Endothelial cell of umbilical vein (primary cell): ENCODE measurements around the gene CALR3. TPM values are rescaled to one million over a fixed set of nuclear protein-coding genes. Genes with fewer than 3 reads are reported as not detected.

Experiments used
- BruUV-seq: library from RNA; stranded (reverse); fragments of 400-500 nt; replicated peaks from 2 replicates; lab custom pipeline; 2021; lab: Mats Ljungman, UMichigan
- CTCF ChIA-PET: fragments of 300-600, 350-600 bp; sonication (Branson Sonifier 250); formaldehyde crosslinking; loops from one replicate; lab custom pipeline; 2021; ENCODE audit warnings: antibody characterized with exemption, inconsistent platforms; lab: Charles Lee
- POLR2A ChIA-PET: fragments of 300-600, 350-600 bp; sonication (Branson Sonifier 250); formaldehyde crosslinking; loops from one replicate; lab custom pipeline; 2021; ENCODE audit warnings: antibody characterized with exemption, inconsistent platforms; lab: Charles Lee
- DNase-seq: peaks from one replicate; pipeline ENCODE4 v3.0.0-alpha.2; 2011; ENCODE audit warnings: low read depth, low spot score
- FAIRE-seq: peaks from 2 replicates; lab custom pipeline; 2011; peaks lifted over from hg19 to GRCh38; lab: Jason Lieb, UNC
- H2AFZ ChIP-seq: 2 replicates; pipeline ENCODE4 v1.6.0; 2012; ENCODE audit warnings: low read depth, low read length, control low read depth, inconsistent platforms
- H3K27ac ChIP-seq: 2 replicates; pipeline ENCODE4 v1.5.1; 2011; ENCODE audit warnings: low read depth, mild to moderate bottlenecking, control low read depth, low read length, moderate library complexity; ENCODE audit not compliant: insufficient read depth
- H3K27me3 ChIP-seq, 2 experiments: 2 replicates each; pipeline versions ENCODE4 v1.6.0 to v1.6.1; 2011; ENCODE audit warnings: low read length in 2 of 2, mixed read lengths in 1 of 2; ENCODE audit not compliant: control insufficient read depth in 2 of 2, insufficient read depth in 2 of 2
- H3K36me3 ChIP-seq, 2 experiments: 2 replicates in 1 of 2; 3 replicates in 1 of 2; pipeline ENCODE4 v1.5.1; 2011; ENCODE audit warnings: low read length in 2 of 2, mild to moderate bottlenecking in 1 of 2, moderate library complexity in 1 of 2; ENCODE audit not compliant: control insufficient read depth in 2 of 2, insufficient read depth in 2 of 2; ENCODE audit errors: extremely low read depth in 1 of 2
- H3K4me1 ChIP-seq: 3 replicates; pipeline ENCODE4 v1.5.1; 2011; ENCODE audit warnings: mild to moderate bottlenecking, low read length; ENCODE audit not compliant: control insufficient read depth, insufficient read depth; ENCODE audit errors: extremely low read depth
- H3K4me2 ChIP-seq: 2 replicates; pipeline ENCODE4 v1.6.1; 2011; ENCODE audit warnings: low read length, control low read depth, mixed read lengths; ENCODE audit not compliant: insufficient read depth
- H3K4me3 ChIP-seq, 3 experiments: fragments of 200-600 bp in 1 of 3; sonication (generic), shearing (Covaris generic) in 1 of 3; replicated peaks in 1 of 3; 2 replicates each; pipeline ENCODE4 v1.5.1; 2011 to 2016; ENCODE audit warnings: control low read depth in 3 of 3, low read length in 3 of 3, mild to moderate bottlenecking in 2 of 3, inconsistent platforms in 1 of 3, low read depth in 1 of 3, moderate library complexity in 1 of 3; ENCODE audit not compliant: insufficient read depth in 1 of 3
- H3K79me2 ChIP-seq: 2 replicates; pipeline ENCODE4 v1.6.0; 2012; ENCODE audit warnings: low read length, inconsistent platforms; ENCODE audit not compliant: control insufficient read depth, insufficient read depth
- H3K9ac ChIP-seq: replicated peaks from 2 replicates; pipeline ENCODE3; 2011; ENCODE audit warnings: low read length, control low read depth; ENCODE audit not compliant: insufficient read depth; ENCODE audit errors: extremely low read depth
- H3K9me1 ChIP-seq: replicated peaks from 3 replicates; pipeline ENCODE4 v1.6.0; 2011; ENCODE audit warnings: mild to moderate bottlenecking, low read length; ENCODE audit not compliant: control insufficient read depth, insufficient read depth; ENCODE audit errors: extremely low read depth
- H3K9me3 ChIP-seq: replicated peaks from 2 replicates; pipeline ENCODE4 v1.5.1; 2012; ENCODE audit warnings: low read length, inconsistent platforms; ENCODE audit not compliant: control insufficient read depth, insufficient read depth
- H4K20me1 ChIP-seq: replicated peaks from 2 replicates; pipeline ENCODE3; 2011; ENCODE audit warnings: mild to moderate bottlenecking, low read length; ENCODE audit not compliant: control insufficient read depth, insufficient read depth; ENCODE audit errors: extremely low read depth
- EZH2 ChIP-seq: IDR thresholded peaks from 2 replicates; pipeline ENCODE4 v1.6.1; 2012; ENCODE audit warnings: borderline replicate concordance, low read depth, mild to moderate bottlenecking, moderate library complexity, low read length, inconsistent platforms; ENCODE audit not compliant: severe bottlenecking
- FOS ChIP-seq: IDR thresholded peaks from 2 replicates; pipeline ENCODE4 v1.6.1; 2011; ENCODE audit warnings: mild to moderate bottlenecking, low read length, moderate library complexity, borderline replicate concordance; ENCODE audit not compliant: insufficient read depth
- GATA2 ChIP-seq: IDR thresholded peaks from 2 replicates; pipeline ENCODE4 v1.7.0; 2011; ENCODE audit warnings: low read depth, mild to moderate bottlenecking, moderate library complexity, mixed read lengths, low read length; ENCODE audit not compliant: insufficient read length, insufficient read depth
- JUN ChIP-seq: IDR thresholded peaks from 2 replicates; pipeline ENCODE4 v1.6.1; 2011; ENCODE audit warnings: borderline replicate concordance, low read depth; ENCODE audit not compliant: insufficient read length, insufficient read depth
- MYC ChIP-seq: IDR thresholded peaks from one replicate; pipeline ENCODE4 v1.6.1; 2011; ENCODE audit warnings: mild to moderate bottlenecking, low read depth, low read length
- POLR2A ChIP-seq: IDR thresholded peaks from 2 replicates; pipeline ENCODE4 v1.6.1; 2012; ENCODE audit warnings: low read depth, mild to moderate bottlenecking, control low read depth, low read length
- POLR2AphosphoS5 ChIP-seq: IDR thresholded peaks from 2 replicates; pipeline ENCODE4 v1.6.1; 2012; ENCODE audit warnings: low read depth, mild to moderate bottlenecking, control low read depth, low read length, moderate library complexity; ENCODE audit not compliant: insufficient read depth
- dilution Hi-C: fragments of 300-500 bp; cut with MboI; formaldehyde crosslinking; loops from one replicate; pipeline ENCODE4 v1.15.0; 2019; ENCODE audit warnings: low sequenced_read_pairs; ENCODE audit not compliant: extremely low pct_ligation_motif_present
- intact Hi-C: fragments of 100-400 bp; cut with micrococcal nuclease; formaldehyde crosslinking; loops from one replicate; pipeline ENCODE4 v1.10.0; 2022
- polyA plus RNA-seq, 4 experiments: library from polyadenylated mRNA; depleted of rRNA in 3 of 4; stranded (reverse) in 3 of 4; unstranded in 1 of 4; fragments of >200 nt; gene quantifications; 2 replicates each; pipeline versions ENCODE4 v1.2.1 to v1.2.3, GENCODE V29; 2011 to 2012; ENCODE audit warnings: missing spikeins in 1 of 4
- total RNA-seq: library from RNA; stranded (reverse); gene quantifications from 2 replicates; pipeline ENCODE4 v1.2.3, GENCODE V29; 2021
- TF ChIP-seq, protein P1 (sequence below): IDR thresholded peaks from 2 replicates; pipeline ENCODE4 v1.6.1; 2011; ENCODE audit not compliant: insufficient read depth, insufficient read length
- TF ChIP-seq, protein P2 (sequence below), 2 donors: IDR thresholded peaks; 1 replicate in 1 of 2; 2 replicates in 1 of 2; pipeline ENCODE4 v1.5.1; 2011; ENCODE audit warnings: low read length in 2 of 2, mild to moderate bottlenecking in 2 of 2, moderate library complexity in 2 of 2, control low read depth in 1 of 2, inconsistent platforms in 1 of 2, low read depth in 1 of 2; ENCODE audit not compliant: insufficient read depth in 1 of 2; ENCODE audit errors: extremely low read depth in 1 of 2

Gene CALR3
- total and polyA plus RNA-seq, 2 donors (not counting 3 experiments of a cell fraction or from before 2014, with no cell fraction given) = not detected

DNA sequence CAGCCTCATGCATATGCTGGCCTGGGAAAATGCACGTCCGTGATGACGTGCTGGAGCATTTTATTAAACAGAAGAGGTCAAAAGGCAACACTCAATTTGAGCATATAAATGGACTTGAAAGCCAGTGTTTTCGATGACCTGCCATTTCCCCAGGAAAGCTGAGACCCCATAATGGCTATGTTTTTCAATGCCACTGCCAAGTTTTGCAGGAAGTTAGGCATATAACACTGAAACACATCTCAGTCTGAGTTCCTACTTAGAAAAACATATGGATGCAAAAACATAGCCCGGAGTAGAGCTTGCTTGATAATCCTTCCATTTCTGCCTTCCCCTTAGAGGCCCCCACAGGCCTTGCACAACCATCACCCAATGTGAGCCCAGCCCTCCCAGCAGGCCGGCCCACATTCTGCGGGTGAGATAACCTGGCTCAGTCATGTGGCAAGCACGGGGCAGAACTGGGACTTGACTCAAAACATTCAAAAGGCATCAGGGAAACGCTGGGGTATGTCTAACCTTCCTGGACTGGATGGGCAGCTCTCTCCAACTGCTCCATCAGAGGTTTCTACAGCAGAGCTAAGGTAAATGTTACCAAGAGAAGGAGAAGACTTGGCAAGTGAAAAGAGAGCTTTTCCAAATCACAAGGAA, 49.1 kb downstream of the CALR3 start:
- peaks cover 43% of the 10 kb centered on the region for H3K79me2 ChIP-seq
- H3K4me2 ChIP-seq = peak overlapping the region; percentile 78
- dilution Hi-C loops (no loop called here), intact Hi-C loops (loop anchor here (1.0 to 2.0 kb wide), 2 partner anchors 12 to 50 kb away; partner anchors contain the start of genes C19orf44 and CALR3)
- DNase-seq (peak; percentile 99), FAIRE-seq (peak; percentile 100)
- H3K9me1 ChIP-seq = no peaks in the 10 kb centered on the region
- ChIA-PET POLR2A (interaction anchor here (0.8 kb wide), 1 partner anchor 10 kb away, joined by 3 read pairs; no protein-coding TSS in a partner anchor), CTCF (interaction anchor here (1.1 to 1.9 kb wide), 4 partner anchors 10 to 49 kb away, joined by 3 to 11 read pairs (median 5); partner anchors contain the start of genes C19orf44 and CALR3)
- peak overlapping the region; percentile 28 for H3K9ac ChIP-seq
- peak; percentile 86 for TF ChIP-seq POLR2AphosphoS5
- peak; percentile 47 for TF ChIP-seq FOS
- no peak for TF ChIP-seq EZH2
- TF ChIP-seq MYC = no peak
- TF ChIP-seq, protein P1, sequence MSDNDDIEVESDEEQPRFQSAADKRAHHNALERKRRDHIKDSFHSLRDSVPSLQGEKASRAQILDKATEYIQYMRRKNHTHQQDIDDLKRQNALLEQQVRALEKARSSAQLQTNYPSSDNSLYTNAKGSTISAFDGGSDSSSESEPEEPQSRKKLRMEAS = peak; percentile 17
- peak; percentile 49 for TF ChIP-seq JUN
- peak; percentile 73 for TF ChIP-seq POLR2A
- TF ChIP-seq GATA2 = peak; percentile 47
- TF ChIP-seq, protein P2, sequence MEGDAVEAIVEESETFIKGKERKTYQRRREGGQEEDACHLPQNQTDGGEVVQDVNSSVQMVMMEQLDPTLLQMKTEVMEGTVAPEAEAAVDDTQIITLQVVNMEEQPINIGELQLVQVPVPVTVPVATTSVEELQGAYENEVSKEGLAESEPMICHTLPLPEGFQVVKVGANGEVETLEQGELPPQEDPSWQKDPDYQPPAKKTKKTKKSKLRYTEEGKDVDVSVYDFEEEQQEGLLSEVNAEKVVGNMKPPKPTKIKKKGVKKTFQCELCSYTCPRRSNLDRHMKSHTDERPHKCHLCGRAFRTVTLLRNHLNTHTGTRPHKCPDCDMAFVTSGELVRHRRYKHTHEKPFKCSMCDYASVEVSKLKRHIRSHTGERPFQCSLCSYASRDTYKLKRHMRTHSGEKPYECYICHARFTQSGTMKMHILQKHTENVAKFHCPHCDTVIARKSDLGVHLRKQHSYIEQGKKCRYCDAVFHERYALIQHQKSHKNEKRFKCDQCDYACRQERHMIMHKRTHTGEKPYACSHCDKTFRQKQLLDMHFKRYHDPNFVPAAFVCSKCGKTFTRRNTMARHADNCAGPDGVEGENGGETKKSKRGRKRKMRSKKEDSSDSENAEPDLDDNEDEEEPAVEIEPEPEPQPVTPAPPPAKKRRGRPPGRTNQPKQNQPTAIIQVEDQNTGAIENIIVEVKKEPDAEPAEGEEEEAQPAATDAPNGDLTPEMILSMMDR (IDR thresholded peaks at IDR 0.05; ENCODE audit: extremely low read depth in 1 of 2, insufficient read depth in 1 of 2, low read depth in 1 of 2, low read length in 2 of 2) = no peak
- H3K4me1 ChIP-seq = peaks cover 41% of the 10 kb centered on the region
- H3K27me3 ChIP-seq = no peaks in the 10 kb centered on the region
- H3K27ac ChIP-seq = peak overlapping the region; percentile 81
- H3K9me3 ChIP-seq = no peaks in the 10 kb centered on the region
- no TSS peak for BruUV-seq
- H2AFZ ChIP-seq = no peak overlapping the region
- H3K36me3 ChIP-seq = no peaks in the 10 kb centered on the region
- peaks cover 7% of the 10 kb centered on the region for H4K20me1 ChIP-seq
- H3K4me3 ChIP-seq = peak overlapping the region in 1 of 3 experiments; percentile 36
